Activated CD4-positive, alpha-beta memory T cell treated with anti-CD3 and anti-CD28 coated beads for 36 hours (primary cell): Measurements from ENCODE around the gene ARHGEF38. TPM values are rescaled to one million over a fixed set of nuclear protein-coding genes. Genes with fewer than 3 reads are reported as not detected.

Experiments
- CTCF ChIA-PET: fragments of 350-600 bp; sonication (Branson Sonifier 250); formaldehyde crosslinking; loops from one replicate; lab custom pipeline; 2021; ENCODE audit warnings: antibody characterized with exemption, inconsistent platforms; lab: Charles Lee
- POLR2A ChIA-PET: fragments of 350-600 bp; sonication (Branson Sonifier 250); formaldehyde crosslinking; loops from one replicate; lab custom pipeline; 2021; ENCODE audit warnings: antibody characterized with exemption; lab: Charles Lee
- DNase-seq: peaks from one replicate; pipeline ENCODE4 v3.0.0-alpha.2; 2020
- H3K27ac Mint-ChIP-seq: one replicate; pipeline ENCODE4 v1.8.0; 2021; ENCODE audit warnings: mixed read lengths
- H3K27me3 Mint-ChIP-seq: one replicate; pipeline ENCODE4 v1.8.0; 2021; ENCODE audit warnings: mixed read lengths
- H3K36me3 Mint-ChIP-seq: one replicate; pipeline ENCODE4 v1.8.0; 2021; ENCODE audit warnings: mixed read lengths
- H3K4me1 Mint-ChIP-seq: one replicate; pipeline ENCODE4 v1.8.0; 2021; ENCODE audit warnings: low read depth, mixed read lengths
- H3K4me3 Mint-ChIP-seq: one replicate; pipeline ENCODE4 v1.8.0; 2021; ENCODE audit warnings: mild to moderate bottlenecking, mixed read lengths
- H3K9me3 Mint-ChIP-seq: one replicate; pipeline ENCODE4 v1.8.0; 2021; ENCODE audit warnings: mixed read lengths
- intact Hi-C: fragments of 100-400 bp; cut with micrococcal nuclease; formaldehyde crosslinking; loops from one replicate; pipeline ENCODE4 v1.15.1; 2023
- total RNA-seq, 2 experiments: library from RNA; stranded (reverse); gene quantifications; one replicate each; pipeline ENCODE4 v1.2.3, GENCODE V29; 2021

ARHGEF38 gene
- total RNA-seq, 2 experiments from 2014 or later = not detected

DNA sequence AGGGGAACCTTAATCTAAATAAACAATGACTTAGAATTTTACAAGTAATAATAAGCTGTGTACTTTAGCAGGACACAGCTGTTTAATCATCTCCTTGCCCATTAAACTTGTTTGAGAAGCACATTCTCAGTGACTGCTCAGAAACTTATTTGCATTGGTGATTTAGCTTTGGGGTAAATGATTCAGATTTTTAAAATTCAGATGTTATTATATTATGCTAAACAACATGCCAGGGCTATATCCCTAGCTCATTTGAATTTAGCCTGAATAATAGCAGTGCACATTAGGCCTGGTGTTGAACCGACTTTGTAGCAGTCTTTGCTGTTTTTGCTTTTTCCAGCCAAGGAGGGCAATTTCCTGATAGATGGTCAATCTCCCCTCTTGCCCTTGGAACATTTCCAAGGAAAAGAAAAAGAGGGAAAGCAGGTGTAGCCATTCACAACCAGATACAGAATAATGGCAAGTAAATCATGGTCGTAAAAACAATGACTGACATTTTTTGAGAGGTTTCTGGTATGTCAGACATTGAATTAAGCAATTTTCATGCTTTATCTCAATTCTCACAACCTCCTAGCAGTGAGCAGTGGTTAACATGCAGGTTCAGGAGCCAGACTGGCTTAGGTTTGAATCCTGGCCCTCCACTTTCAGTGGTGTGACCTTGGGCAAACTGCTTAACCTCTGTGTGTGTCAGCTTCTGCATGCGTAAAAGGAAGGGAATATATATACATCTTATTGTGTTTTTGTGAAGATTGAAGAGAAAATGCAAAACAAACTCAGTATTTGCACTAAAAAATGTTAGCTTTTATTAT lies 16.8 kb downstream of the ARHGEF38 start:
- ChIA-PET POLR2A (no interaction called here), CTCF (no interaction called here)
- Mint-ChIP-seq H3K4me3 (no peak overlapping the region), H3K4me1 (no peaks in the 10 kb centered on the region), H3K9me3 (peaks cover 2% of the 10 kb centered on the region), H3K27ac (no peak overlapping the region), H3K27me3 (peaks cover 2% of the 10 kb centered on the region), H3K36me3 (no peaks in the 10 kb centered on the region)
- no peak for DNase-seq
- intact Hi-C loops = no loop called here

DNA sequence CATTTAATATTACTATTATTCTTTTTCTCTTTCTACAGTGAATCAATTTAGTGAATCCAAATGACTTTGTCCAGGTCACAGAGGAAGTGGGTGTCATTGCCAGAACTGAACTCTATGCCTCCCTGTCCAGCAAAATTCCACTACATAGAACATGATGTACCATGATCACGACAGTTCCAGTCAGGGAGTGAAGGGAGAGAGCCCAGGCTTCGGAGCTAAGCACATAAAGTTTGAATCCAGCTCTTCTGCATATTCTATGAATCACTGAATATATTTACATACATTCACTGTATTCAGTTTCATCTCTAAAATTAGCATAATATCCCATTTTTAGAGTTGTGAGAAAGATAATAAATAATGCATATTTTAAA lies 17.4 kb downstream of the ARHGEF38 start:
- POLR2A ChIA-PET = no interaction called here
- intact Hi-C loops = no loop called here
- CTCF ChIA-PET = no interaction called here
- no peaks in the 10 kb centered on the region for H3K4me1 Mint-ChIP-seq
- H3K36me3 Mint-ChIP-seq = no peaks in the 10 kb centered on the region
- peaks cover 2% of the 10 kb centered on the region for H3K27me3 Mint-ChIP-seq
- H3K27ac Mint-ChIP-seq = no peak overlapping the region
- H3K9me3 Mint-ChIP-seq = peaks cover 2% of the 10 kb centered on the region
- no peak for DNase-seq
- no peak overlapping the region for H3K4me3 Mint-ChIP-seq

DNA sequence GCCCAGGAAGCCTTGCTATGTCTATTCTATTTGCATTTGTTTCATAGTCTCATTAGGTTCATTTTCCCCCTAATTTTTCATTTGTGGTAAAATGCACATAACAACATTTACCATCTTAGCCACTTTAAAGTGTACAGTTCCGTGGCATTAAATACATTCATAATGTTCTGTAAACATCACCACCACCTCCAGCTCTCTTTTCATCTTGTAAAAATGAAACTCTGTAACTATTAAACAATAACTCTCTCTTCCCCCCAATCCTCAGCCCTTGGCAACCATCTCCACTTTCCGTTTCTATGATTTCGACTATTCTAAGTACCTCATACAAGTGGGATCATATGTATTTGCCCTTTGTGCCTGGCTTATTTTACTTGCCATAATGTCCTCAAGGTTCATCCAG lies 19.9 kb downstream of the ARHGEF38 start:
- no peak for DNase-seq
- POLR2A ChIA-PET = no interaction called here
- intact Hi-C loops = no loop called here
- Mint-ChIP-seq H3K27me3 (peaks cover 2% of the 10 kb centered on the region), H3K36me3 (no peaks in the 10 kb centered on the region), H3K27ac (no peak overlapping the region), H3K9me3 (peaks cover 2% of the 10 kb centered on the region), H3K4me1 (no peaks in the 10 kb centered on the region), H3K4me3 (no peak overlapping the region)
- CTCF ChIA-PET = no interaction called here

DNA sequence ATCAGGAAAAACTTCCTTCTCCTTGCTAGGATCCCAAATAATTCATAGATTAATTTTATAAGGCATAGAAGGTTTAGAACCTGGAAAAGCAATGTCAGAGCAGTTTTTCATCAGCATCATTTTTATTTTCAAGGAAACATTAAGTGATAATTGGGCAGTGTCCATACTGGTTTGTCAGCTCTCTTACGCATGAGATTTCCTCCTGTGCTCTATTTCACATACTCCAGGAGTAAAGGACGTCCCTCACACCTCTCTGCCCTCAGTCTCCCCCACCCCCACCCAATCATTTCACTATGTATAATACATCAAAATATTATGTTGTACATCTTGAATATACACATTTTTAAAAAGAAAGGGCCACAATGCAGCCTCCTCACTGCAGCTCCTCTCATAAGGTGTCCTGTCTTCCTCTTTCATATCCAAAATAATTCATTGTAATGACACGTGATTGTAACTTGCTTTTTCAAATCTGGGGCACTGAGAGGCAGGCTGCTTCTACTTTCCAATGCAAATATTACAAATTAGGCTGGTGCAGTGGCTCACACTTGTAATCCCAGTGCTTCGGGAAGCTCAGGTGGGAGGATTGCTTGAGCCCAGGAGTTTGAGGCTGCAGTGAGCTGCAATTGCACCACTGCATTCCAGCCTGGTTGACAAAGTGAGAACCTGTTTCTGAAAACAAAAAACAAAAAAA lies 34.4 kb downstream of the ARHGEF38 start:
- no peak for DNase-seq
- H3K27ac Mint-ChIP-seq = no peak overlapping the region
- no peak overlapping the region for H3K4me3 Mint-ChIP-seq
- peaks cover 12% of the 10 kb centered on the region for H3K27me3 Mint-ChIP-seq
- H3K9me3 Mint-ChIP-seq = no peaks in the 10 kb centered on the region
- ChIA-PET CTCF (interaction anchor here (1.3 kb wide), 1 partner anchor 66 kb away, joined by 4 read pairs; no protein-coding TSS in a partner anchor), POLR2A (no interaction called here)
- H3K4me1 Mint-ChIP-seq = no peaks in the 10 kb centered on the region
- intact Hi-C loops = no loop called here
- H3K36me3 Mint-ChIP-seq = no peaks in the 10 kb centered on the region

DNA sequence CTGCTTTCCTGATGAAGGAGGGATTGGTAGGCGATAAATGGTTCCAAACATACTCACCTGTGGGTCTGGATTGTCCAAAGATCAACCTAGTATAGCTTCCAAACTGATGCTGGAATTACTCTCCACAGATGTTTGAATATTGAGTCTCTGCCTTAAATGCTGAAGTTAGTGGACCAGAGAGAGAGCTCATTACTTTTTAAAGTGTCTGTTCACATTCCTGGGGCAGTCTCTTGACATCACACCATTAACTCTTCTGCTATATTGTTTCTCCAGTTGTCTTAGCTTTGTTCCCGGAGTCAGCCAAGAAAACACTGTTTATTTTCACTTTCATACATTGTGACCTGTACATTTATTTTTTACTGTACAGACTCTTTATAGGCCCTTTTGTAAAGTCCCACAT lies 35.4 kb downstream of the ARHGEF38 start:
- no peaks in the 10 kb centered on the region for H3K4me1 Mint-ChIP-seq
- no peaks in the 10 kb centered on the region for H3K36me3 Mint-ChIP-seq
- no peak for DNase-seq
- H3K9me3 Mint-ChIP-seq = no peaks in the 10 kb centered on the region
- H3K27me3 Mint-ChIP-seq = peaks cover 17% of the 10 kb centered on the region
- intact Hi-C loops = no loop called here
- POLR2A ChIA-PET = no interaction called here
- no peak overlapping the region for H3K27ac Mint-ChIP-seq
- CTCF ChIA-PET = interaction anchor here (1.3 kb wide), 1 partner anchor 67 kb away, joined by 4 read pairs; no protein-coding TSS in a partner anchor
- H3K4me3 Mint-ChIP-seq = no peak overlapping the region

DNA sequence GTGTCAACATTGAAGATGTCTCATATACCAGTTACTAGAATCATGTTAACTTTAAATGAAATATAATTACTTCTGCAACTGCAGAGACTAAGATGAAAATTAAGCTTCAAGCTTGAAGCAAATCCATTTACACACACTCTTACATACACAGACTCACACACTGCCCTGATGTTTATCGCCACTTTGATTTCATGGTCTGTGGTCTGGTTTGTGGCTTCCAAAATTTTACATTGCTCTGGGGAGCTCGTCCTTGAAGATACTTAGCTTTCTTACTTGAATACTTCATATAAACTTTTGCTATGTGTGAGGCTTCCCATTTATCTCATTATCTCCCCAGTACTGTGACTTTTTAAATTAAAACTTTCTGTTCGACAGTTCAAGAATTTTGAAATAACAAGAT lies 35.8 kb downstream of the ARHGEF38 start:
- no peaks in the 10 kb centered on the region for H3K4me1 Mint-ChIP-seq
- DNase-seq = no peak
- H3K9me3 Mint-ChIP-seq = no peaks in the 10 kb centered on the region
- no peak overlapping the region for H3K4me3 Mint-ChIP-seq
- no peak overlapping the region for H3K27ac Mint-ChIP-seq
- ChIA-PET POLR2A (no interaction called here), CTCF (interaction anchor here (1.3 kb wide), 1 partner anchor 68 kb away, joined by 4 read pairs; no protein-coding TSS in a partner anchor)
- H3K36me3 Mint-ChIP-seq = no peaks in the 10 kb centered on the region
- peaks cover 17% of the 10 kb centered on the region for H3K27me3 Mint-ChIP-seq
- intact Hi-C loops = no loop called here

DNA sequence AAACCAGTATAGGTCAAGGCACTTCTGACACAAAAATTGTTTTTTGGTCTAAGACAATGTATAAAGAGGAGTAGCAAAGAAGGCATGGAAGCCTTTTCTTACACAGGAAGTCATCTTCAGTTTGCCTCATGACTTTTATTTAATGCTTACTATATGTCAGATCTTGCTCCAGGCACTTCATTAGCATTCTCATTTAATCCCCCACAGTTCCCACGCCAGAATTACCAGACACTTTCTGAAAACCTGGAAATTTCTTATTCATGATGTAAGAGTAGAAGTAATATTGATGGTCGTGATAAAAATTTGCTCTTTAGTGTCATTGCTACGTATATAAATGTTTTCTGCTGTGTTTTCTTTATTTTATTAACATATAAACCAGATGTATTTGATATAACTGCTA lies 39.2 kb downstream of the ARHGEF38 start:
- peaks cover 24% of the 10 kb centered on the region for H3K27me3 Mint-ChIP-seq
- H3K4me3 Mint-ChIP-seq = no peak overlapping the region
- intact Hi-C loops = loop anchor here (10.0 kb wide), 1 partner anchor 457 kb away; no protein-coding TSS in a partner anchor
- H3K9me3 Mint-ChIP-seq = no peaks in the 10 kb centered on the region
- POLR2A ChIA-PET = no interaction called here
- no peak for DNase-seq
- CTCF ChIA-PET = no interaction called here
- H3K27ac Mint-ChIP-seq = no peak overlapping the region
- H3K4me1 Mint-ChIP-seq = peaks cover 7% of the 10 kb centered on the region
- H3K36me3 Mint-ChIP-seq = no peaks in the 10 kb centered on the region

DNA sequence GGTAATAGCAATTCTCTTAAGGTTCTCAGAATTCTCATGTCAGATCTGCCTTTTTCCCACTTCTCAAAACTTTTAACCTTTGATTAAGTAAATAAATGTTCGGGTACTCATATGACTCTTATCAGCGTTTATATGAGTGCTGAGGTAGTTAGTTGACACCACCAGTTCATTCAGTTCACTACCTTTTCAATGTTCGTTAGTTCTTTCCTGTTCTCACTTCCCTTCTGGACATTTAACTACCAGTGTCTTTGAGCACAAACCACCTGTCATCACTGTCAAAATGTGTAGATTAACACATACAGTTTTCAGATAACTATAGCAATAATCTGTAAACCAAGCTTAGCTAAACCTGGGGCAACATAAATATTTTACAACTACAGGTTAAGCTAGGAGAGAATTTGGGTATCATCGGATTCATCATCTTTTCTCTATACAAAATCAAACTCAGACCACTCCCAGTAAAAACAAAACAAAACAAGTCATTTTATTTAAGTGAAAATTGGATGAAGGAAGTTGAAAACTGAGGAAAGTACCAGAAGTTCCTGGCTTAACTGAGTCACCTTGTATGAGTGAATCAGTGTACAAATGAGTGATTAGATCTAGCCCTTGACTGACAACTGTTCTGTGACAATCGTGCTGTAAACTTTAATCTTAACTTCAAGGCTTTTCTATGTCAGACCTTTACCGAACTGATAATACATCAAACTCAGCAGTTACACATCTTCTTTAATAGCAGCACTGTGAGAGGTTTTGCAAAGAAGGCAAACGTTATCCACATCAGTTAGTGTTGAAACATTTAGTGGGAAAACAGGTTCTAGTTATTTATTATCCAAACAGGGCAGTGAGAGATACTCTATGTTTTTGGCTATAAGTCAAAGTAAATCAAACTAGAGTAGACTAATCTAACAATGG lies 41.9 kb downstream of the ARHGEF38 start:
- ChIA-PET CTCF (no interaction called here), POLR2A (no interaction called here)
- intact Hi-C loops = loop anchor here (1.0 to 10.0 kb wide), 2 partner anchors 460 to 534 kb away; no protein-coding TSS in a partner anchor
- no peak overlapping the region for H3K4me3 Mint-ChIP-seq
- peaks cover 21% of the 10 kb centered on the region for H3K27me3 Mint-ChIP-seq
- H3K9me3 Mint-ChIP-seq = no peaks in the 10 kb centered on the region
- H3K4me1 Mint-ChIP-seq = peaks cover 7% of the 10 kb centered on the region
- no peak for DNase-seq
- no peaks in the 10 kb centered on the region for H3K36me3 Mint-ChIP-seq
- no peak overlapping the region for H3K27ac Mint-ChIP-seq

DNA sequence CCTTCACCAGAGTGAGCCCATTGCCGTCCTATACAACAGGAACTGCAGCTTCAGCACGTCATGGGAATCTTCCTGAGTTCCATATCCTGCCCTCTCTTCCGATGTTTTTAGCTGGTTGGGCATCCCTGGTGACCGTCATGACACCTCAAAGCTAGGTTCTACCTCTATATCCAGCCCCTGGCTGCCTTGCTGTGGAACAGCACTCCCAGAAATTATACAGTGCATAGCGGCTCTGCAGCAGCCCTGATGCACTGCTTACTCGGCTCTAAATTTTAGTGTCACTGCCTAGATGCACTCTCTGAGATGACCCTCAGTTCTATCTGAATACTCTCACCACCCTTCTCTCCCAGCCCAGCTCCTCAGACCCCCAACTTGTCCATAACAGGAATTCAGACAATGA lies 44.3 kb downstream of the ARHGEF38 start:
- no peak for DNase-seq
- Mint-ChIP-seq H3K4me3 (no peak overlapping the region), H3K27ac (no peak overlapping the region), H3K9me3 (no peaks in the 10 kb centered on the region), H3K36me3 (no peaks in the 10 kb centered on the region), H3K4me1 (peaks cover 7% of the 10 kb centered on the region), H3K27me3 (peaks cover 18% of the 10 kb centered on the region)
- CTCF ChIA-PET = no interaction called here
- POLR2A ChIA-PET = no interaction called here
- intact Hi-C loops = loop anchor here (10.0 kb wide), 1 partner anchor 462 kb away; no protein-coding TSS in a partner anchor

DNA sequence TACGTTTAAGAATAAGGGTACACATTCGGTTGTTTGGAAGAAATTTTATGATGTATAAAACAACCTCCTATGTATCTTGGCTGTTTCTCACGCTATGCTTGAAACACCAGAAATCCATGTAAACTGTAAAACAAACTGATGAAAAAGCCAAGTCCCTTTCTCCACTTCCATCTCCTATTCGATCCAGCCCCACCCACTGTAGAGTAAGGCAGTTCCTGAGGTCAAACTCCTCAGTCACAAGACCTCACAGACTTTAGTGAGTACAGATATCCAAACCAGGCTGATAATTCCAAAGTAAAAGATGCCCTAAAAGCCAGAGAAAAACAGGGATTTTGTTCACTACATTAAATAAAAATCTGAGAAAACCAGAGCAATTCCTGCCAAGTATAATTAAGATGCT lies 45.6 kb downstream of the ARHGEF38 start:
- no peak overlapping the region for H3K4me3 Mint-ChIP-seq
- no peaks in the 10 kb centered on the region for H3K9me3 Mint-ChIP-seq
- POLR2A ChIA-PET = no interaction called here
- intact Hi-C loops = loop anchor here (10.0 kb wide), 1 partner anchor 463 kb away; no protein-coding TSS in a partner anchor
- no peak for DNase-seq
- peaks cover 16% of the 10 kb centered on the region for H3K27me3 Mint-ChIP-seq
- CTCF ChIA-PET = no interaction called here
- H3K4me1 Mint-ChIP-seq = peaks cover 7% of the 10 kb centered on the region
- no peak overlapping the region for H3K27ac Mint-ChIP-seq
- no peaks in the 10 kb centered on the region for H3K36me3 Mint-ChIP-seq

DNA sequence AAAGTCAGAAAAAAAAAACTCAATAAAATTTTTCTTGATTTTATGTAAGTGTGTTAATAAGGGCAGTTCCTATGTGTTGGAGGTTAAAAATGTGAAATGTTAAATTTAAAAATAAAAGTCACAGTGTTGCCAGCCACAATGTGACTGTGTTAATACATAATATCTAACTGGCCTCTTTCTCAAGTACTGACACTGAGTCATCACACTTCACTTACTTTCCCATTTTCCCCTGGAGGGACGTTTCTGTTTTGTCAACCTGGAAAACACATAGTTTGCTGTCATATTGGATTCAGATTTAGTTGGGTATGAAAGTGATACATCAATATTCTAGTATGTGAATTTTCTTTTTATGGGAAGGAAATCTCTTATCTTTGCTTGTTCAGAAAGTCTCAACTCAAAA lies 46.4 kb downstream of the ARHGEF38 start:
- CTCF ChIA-PET = no interaction called here
- no peaks in the 10 kb centered on the region for H3K36me3 Mint-ChIP-seq
- no peak overlapping the region for H3K4me3 Mint-ChIP-seq
- H3K4me1 Mint-ChIP-seq = peaks cover 7% of the 10 kb centered on the region
- H3K27me3 Mint-ChIP-seq = peaks cover 16% of the 10 kb centered on the region
- no peak for DNase-seq
- no peaks in the 10 kb centered on the region for H3K9me3 Mint-ChIP-seq
- H3K27ac Mint-ChIP-seq = no peak overlapping the region
- intact Hi-C loops = loop anchor here (10.0 kb wide), 1 partner anchor 464 kb away; no protein-coding TSS in a partner anchor
- POLR2A ChIA-PET = no interaction called here

DNA sequence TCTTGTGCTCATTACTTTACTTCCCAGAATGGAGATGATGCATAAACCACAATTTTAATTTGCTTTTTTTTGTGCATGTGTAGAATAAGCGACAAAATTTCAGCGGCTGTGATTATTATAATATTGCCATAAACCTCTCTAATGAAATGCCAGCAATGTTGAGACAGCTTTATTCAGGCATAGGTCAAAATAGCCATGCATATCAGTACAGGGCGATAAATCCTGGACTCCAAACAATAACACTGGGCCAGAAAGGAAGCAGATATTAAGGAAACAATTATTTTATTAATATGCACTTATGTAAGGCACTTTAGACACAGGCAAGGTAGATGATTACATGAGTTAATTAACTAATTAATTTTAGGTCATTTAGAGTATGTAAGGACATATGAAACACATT lies 47.1 kb downstream of the ARHGEF38 start:
- intact Hi-C loops = loop anchor here (10.0 kb wide), 1 partner anchor 465 kb away; no protein-coding TSS in a partner anchor
- POLR2A ChIA-PET = no interaction called here

More for the DNA sequence above, 47.1 kb downstream of the ARHGEF38 start:
- no peak overlapping the region for H3K4me3 Mint-ChIP-seq
- DNase-seq = no peak
- peaks cover 16% of the 10 kb centered on the region for H3K27me3 Mint-ChIP-seq
- H3K27ac Mint-ChIP-seq = no peak overlapping the region
- peaks cover 3% of the 10 kb centered on the region for H3K4me1 Mint-ChIP-seq
- no peaks in the 10 kb centered on the region for H3K36me3 Mint-ChIP-seq
- H3K9me3 Mint-ChIP-seq = no peaks in the 10 kb centered on the region
- CTCF ChIA-PET = no interaction called here
